Occipital lobe (tissue), 2 donors: ENCODE results near the gene SOHLH1. TPM values are rescaled to one million over a fixed set of nuclear protein-coding genes. Genes with fewer than 3 reads are reported as not detected.

Source experiments
- DNase-seq: peaks from one replicate; lab custom pipeline; 2025; lab: John Stamatoyannopoulos, UW
- total RNA-seq: library from RNA; depleted of rRNA; stranded (reverse); fragments of >200 nt; gene quantifications from one replicate; pipeline ENCODE4 v1.2.3, GENCODE V29; 2014

The SOHLH1 gene
- total RNA-seq, 1 donor from 2014 or later = not detected

- no peak for DNase-seq
Measured at GRCh38 chr9:135731454-135731853, 32.2 kb upstream of the SOHLH1 start.

- no peak for DNase-seq
Measured at GRCh38 chr9:135729480-135729879, 30.2 kb upstream of the SOHLH1 start.

- no peak for DNase-seq
Measured at GRCh38 chr9:135728436-135729110, 29.3 kb upstream of the SOHLH1 start.

- DNase-seq = no peak
Measured at GRCh38 chr9:135727257-135727875, 28.1 kb upstream of the SOHLH1 start.

- DNase-seq = no peak
Measured at GRCh38 chr9:135726138-135726853, 27.0 kb upstream of the SOHLH1 start.

GRCh38 chr9:135724186-135724787, 25.0 kb upstream of the SOHLH1 start:
- DNase-seq = no peak

GRCh38 chr9:135722365-135722764, 23.1 kb upstream of the SOHLH1 start:
- DNase-seq = peak; percentile 48

- DNase-seq = no peak
Measured at GRCh38 chr9:135719472-135719871, 20.2 kb upstream of the SOHLH1 start.

- DNase-seq = peak; percentile 72
Measured at GRCh38 chr9:135718616-135719015, 19.3 kb upstream of the SOHLH1 start.

GRCh38 chr9:135717410-135717809, 18.1 kb upstream of the SOHLH1 start:
- DNase-seq = no peak

GRCh38 chr9:135716045-135716444, 16.8 kb upstream of the SOHLH1 start:
- no peak for DNase-seq

GRCh38 chr9:135715056-135715595, 15.8 kb upstream of the SOHLH1 start:
- DNase-seq = peak; percentile 37

GRCh38 chr9:135714242-135715055, 15.2 kb upstream of the SOHLH1 start:
- no peak for DNase-seq

- no peak for DNase-seq
Measured at GRCh38 chr9:135712613-135713295, 13.5 kb upstream of the SOHLH1 start.

GRCh38 chr9:135711881-135712280, 12.6 kb upstream of the SOHLH1 start:
- no peak for DNase-seq

GRCh38 chr9:135711391-135711790, 12.1 kb upstream of the SOHLH1 start:
- DNase-seq = no peak

- no peak for DNase-seq
Measured at GRCh38 chr9:135708164-135708563, 8.9 kb upstream of the SOHLH1 start.

GRCh38 chr9:135707252-135708138, 8.2 kb upstream of the SOHLH1 start:
- peak; percentile 54 for DNase-seq

- DNase-seq = no peak
Measured at GRCh38 chr9:135706288-135706687, 7.0 kb upstream of the SOHLH1 start.
